HG02938 (cell line): ENCODE data around the gene MBNL2.

Experiments
- ATAC-seq: cut with Tn5 transposase; IDR thresholded peaks from one replicate; pipeline ENCODE4 v1.9.1; 2021; ENCODE audit warnings: mild to moderate bottlenecking, moderate library complexity; ENCODE audit not compliant: unreplicated experiment

MBNL2 gene, protein sequence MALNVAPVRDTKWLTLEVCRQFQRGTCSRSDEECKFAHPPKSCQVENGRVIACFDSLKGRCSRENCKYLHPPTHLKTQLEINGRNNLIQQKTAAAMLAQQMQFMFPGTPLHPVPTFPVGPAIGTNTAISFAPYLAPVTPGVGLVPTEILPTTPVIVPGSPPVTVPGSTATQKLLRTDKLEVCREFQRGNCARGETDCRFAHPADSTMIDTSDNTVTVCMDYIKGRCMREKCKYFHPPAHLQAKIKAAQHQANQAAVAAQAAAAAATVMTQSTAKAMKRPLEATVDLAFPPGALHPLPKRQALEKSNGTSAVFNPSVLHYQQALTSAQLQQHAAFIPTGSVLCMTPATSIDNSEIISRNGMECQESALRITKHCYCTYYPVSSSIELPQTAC

DNA sequence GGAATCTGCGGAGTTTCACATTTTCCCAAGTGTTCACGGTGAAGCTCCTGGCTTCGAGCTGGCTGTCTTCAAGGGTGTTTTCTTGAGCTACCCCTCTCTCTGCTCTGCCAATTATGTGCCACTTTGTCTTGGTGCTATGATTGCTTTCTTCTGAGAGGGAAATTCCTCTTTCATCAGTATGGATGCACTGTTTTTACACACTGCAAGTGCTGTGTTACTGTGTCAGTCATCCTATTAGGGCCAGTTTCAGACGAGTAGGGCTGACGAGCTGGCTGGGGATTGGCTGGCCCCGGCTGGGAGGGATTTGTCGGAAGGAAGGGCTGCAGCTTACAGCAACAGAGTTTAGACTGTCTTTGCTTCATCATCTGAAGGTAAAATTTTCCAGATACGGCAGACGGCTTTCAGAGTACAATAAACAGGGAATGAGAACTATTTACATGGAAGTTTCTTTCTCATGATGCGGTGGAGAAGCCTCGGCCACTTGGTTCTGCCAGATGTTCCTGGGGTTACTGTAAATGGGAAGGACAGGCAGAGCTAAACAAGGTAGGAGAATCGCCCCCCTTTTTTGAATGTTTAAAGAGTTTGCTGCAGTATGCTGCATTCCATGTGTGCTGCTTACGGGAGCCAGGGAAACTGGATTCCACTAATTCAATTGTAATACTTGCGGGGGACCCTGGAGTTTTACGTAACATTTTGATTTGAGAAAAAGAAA lies at the start of gene MBNL2:
MBNL2 (plus strand) TSS at position 345 of the 712 bp plus-strand sequence. CDS start 53,903 bp downstream, outside the sequence.
- ATAC-seq = peak; percentile 96

DNA sequence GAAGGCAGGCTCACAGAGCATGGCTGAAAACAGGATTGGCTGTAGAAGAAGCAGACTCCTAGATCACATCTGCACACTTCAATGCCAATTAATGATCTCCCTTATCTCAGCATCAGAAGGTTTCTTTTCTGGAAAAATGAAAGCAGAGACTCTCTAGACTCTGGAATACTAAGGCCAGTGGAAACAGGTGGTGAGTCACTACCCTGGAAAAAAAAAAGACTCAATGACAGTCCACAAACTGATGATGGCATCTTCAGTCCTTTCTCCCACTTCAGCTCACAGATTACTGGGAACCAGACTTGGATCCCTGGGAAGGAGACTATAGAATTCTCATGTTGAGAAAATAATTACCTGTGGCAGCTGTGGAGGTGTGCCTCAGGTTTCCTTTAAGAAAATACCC lies 47.5 kb upstream of the MBNL2 start:
- no peak for ATAC-seq

DNA sequence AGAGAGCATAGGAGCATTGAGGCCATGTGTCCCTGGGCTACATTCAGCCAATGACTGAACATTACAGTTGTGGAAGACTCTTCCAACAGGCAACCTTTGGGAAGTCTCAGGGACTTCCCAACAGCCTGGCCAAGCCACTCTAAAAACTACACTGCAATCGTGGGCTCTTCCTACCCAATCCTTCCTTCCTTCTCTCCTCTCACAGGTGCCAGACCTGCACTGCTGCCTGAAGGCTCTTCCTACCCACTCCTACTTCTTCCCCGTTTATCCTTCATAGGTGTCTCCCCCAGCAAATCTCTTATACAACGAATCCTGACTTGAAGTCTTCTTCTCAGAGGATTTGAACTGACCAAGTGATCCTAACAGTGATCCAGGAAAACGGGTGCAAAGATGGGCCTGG lies 47.1 kb upstream of the MBNL2 start:
- no peak for ATAC-seq

DNA sequence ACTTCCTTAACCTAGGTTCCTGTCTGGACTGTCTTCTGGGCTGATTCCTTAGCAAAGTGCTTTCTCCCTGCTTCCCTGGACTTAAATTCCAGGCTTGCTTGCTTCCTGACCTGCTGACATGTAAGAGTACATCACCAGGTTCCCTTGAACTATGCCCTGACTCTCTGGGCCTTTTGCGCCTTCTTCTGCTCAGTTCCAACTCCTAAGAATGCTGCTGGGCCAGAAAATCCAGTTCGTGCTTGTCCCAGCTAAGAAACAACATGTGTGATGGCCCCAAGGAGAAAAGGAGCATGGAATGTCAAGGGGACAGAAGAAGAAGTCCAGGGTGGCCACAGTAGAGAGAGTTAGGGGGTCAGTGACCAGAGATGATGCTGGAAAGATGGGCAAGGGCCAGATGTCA lies 42.6 kb upstream of the MBNL2 start:
- ATAC-seq = no peak

DNA sequence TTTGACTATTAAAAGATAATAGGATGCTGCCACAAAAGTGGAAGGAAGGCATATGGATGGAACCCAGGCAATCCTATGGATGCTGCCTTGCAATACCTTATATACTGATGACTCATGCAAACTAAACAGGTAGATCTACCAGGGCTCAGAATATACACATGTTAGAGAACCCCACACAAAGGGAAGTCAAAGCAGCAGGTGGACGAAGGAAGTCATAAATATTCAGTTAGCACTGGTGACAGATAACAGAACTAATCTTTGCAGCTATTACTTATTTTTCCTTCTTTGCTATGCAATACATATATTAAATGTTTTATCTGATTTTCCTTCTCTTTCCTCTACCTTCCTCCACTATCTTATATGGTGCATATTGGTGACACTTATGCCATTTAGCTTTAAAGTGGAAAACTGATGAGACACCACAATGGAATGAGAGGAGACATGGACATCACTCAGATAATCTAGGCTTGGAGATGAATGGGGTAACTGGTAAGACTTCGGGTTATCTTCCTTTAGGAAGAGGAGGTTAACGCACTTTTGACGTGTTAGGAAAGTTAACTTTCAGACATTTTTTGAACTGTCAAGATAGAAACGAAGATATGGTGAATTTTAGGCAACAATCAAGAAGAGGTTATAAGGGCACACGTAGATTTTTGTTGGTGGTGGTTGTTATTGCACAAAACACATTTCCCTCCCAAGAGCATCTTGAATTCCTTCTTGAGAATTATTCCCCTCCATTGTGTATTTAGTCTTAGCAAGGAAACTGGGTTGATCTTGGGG lies 39.8 kb upstream of the MBNL2 start:
- ATAC-seq = no peak

DNA sequence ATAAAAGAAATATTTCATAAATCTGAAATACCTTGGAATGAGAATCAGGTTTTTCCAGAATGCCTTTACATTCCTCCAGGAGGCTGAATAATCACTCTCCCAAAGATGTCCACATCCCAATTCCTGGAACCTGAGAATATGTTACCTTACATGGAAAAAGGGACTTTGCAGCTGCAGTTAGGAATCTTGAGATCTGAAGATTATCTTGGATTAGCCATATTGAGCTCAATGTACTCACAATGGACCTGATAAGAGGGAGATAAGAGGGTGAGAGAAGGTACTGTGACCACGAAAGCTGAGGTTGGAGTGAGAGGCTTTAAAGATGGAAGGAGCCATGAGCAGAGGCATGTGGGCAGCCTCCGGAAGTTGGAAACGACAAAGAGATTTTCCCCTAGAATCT lies 36.8 kb upstream of the MBNL2 start:
- no peak for ATAC-seq

DNA sequence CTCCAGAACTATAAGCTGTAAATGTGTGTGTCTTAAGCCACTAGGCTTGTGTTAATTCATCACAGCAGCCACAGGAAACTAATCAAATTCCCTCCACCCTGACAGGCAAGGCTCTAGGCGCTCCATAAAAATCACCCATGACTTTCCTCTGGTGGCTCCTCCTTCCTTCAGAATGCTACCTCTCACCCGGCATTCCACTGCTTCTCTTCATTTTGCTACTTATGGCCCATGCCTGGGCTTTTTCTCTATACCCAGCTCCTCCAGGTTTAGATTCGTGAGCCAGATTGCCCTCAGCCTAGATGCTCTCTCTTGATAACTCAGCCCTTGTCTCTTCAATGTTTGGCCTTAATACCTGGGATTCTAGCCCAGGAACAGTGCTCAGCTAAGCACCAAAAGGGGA lies 36.4 kb upstream of the MBNL2 start:
- no peak for ATAC-seq

DNA sequence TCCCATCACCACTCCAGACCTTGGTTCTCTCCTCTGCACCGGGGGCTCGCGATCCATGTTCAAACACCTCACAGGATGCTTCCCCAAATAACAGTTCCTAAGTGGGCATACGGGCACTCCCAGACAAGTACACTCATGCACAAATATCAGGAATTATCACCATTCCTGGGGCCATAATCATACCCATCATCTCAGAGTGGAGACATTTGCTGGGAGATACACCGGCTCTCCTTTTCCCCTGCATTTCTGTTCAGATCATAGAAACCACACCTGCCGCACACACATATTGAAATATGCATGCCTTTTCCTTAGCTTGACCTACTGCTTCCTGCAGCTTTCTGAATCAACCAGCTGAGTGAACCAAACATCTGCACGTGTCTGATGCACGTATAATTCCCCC lies 33.9 kb upstream of the MBNL2 start:
- ATAC-seq = no peak

DNA sequence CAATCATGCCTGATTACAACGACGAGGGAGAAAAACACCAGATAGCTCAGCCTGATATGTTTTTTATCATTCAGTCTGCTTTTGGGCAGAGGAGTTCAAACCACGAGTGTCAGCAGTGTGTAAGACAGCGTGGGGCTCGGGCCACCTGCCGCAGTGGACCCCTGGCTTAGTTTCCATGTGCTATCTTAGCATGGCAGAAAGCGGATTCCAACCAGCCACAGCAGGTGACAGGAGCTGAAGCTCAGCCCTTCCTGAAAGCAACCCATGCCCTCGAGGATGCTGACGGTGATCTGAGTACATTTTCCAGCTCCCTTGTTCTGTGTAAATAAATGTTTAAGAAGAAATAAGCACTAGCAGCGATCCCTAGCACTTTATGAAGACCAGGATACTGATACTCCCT lies 32.2 kb upstream of the MBNL2 start:
- ATAC-seq = no peak

DNA sequence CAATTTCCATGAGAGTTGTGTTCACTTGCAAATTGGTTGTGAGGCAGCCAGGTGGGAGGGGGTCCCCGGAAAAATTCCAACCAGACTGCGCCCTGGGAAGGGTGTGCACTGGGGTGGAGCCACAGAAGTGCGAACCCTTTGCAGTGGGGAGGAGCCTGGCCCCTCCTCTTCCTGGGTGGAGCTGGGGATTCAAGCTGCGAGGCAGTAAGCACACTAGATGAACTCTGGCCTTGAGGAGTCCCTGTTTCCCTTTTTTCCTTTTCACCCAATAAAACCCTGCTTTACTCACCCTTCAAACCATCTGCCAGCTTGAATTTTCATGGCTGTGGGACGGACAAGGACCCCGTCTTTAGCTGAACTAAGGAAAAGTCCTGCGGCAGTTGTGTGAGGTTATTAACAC lies 31.0 kb upstream of the MBNL2 start:
- ATAC-seq = no peak

DNA sequence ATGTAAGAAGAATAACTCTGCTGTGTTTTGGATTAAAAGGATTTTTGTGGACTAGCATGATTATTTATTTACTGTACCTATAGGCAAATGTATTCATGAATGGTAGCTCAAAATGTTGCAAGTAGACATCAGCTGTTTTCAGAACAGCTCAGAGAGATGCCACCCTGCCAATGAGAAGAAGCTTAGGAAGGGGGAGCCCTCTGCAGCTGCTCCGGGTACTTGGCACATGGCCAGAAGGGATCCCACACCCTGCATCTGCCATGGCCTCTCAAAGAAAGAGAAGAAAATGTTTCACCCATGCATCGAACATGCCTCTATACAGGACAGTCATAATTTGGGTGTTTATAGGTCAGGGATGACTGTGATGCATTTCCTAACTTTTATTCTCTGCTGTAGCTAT lies 30.5 kb upstream of the MBNL2 start:
- no peak for ATAC-seq

DNA sequence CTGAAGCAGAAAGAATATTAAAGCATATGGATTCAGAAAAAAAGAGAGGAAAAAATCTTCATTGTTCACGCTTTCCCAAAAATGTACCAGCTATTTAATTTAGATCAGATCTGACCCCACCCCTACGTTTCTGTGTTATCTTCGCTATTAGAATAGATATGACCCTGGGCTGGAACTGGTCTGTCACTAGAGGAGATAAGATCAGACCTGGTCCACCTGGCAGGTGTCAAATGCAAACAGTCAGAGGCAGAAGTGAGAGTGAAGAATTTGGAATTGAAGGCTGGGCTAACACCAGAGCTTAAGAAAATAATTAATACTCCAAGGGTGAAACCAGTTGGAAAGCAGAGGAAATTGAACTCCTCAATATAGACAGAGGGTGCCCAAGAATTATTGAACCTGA lies 30.0 kb upstream of the MBNL2 start:
- ATAC-seq = no peak

DNA sequence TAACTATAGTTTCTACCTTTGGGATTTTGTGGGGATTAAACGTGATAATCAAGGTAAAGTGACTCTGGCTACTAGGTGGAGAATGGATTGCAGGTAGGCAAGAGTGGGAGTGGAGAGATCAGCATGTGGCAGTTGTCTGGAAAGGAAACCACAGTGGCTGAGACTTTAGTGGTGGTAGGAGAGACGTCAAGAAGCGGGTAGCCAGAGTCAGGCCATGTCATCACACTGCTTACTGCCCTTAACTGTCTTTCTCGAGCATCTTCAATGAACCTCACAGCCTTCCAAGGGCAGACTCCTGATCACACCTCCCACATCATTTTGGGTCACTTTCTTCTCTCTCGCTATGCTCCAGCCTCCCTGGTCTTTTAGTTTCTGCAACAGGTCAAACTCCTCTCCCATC lies 28.6 kb upstream of the MBNL2 start:
- ATAC-seq = no peak

DNA sequence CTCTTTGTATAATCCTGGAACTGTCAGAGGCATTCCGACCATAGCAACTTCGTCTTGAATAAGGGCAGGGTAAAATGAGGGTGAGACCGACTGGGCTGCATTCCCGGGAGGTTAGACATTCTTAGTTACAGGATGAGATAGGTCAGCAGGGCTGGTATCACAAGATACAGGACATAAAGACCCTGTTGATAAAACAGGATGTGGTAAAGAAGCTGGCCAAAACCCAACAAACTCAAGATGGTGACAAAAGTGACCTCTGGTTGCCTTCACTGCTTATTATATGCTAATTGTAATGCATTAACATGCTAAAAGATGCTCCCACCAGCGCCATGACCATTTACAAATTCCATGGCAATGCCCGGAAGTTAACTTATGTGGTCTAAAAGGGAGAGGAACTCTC lies 27.7 kb upstream of the MBNL2 start:
- no peak for ATAC-seq

DNA sequence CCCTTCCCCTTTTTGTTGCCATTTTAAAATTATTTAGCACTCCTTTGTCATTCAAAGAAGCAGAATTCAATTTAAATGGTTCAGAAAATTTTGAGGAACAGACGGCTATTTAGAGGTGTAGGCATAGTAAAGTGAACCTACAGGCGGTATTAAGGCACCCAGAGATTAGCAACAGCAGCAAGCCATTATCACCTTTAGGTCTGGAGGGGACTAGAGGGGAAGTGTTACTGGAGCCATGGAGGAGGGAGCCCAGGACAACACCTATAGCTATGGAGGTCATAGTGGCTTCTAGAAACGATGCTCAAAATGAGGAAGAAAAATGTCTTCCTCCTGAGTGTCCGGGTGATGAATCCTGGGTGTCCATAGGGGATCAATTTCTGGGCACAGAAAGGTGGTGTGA lies 25.8 kb upstream of the MBNL2 start:
- ATAC-seq = no peak

DNA sequence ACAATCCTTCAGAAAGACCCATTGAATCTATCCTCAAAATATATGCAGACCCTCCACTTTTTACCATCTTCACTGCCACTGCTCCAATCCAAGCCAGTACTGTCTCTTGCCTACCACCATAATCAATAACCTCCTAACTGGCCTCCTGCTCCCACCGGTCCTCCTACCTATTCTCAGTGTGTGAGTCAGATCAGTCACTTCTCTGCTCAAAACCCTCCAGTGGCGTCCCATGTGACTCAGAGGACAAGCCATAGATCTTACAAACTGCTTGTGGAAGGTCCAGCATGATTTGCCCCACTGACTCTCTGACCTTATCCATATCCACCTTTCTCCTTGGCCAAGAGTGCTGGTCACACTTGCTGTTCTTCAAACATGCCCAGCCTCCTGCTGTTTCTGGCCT lies 23.4 kb upstream of the MBNL2 start:
- ATAC-seq = no peak

DNA sequence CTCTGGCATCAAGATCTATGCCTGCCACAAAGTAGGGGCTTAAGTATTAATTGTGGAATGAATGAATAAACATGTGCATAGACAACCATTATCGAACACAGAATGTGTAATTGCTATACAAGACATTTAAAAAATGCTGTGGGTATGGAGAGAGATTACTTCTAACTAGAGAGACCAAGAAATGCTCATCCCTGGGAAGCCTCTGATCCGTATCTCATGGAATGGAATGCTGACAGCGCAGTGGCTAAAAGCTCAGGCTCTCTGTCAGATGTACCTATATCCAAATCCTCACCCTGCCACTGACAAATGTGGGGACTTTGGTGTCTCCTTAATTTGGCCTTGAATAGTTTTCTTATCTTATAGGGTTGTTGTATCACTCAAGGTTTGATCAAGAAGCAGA lies 22.7 kb upstream of the MBNL2 start:
- no peak for ATAC-seq

DNA sequence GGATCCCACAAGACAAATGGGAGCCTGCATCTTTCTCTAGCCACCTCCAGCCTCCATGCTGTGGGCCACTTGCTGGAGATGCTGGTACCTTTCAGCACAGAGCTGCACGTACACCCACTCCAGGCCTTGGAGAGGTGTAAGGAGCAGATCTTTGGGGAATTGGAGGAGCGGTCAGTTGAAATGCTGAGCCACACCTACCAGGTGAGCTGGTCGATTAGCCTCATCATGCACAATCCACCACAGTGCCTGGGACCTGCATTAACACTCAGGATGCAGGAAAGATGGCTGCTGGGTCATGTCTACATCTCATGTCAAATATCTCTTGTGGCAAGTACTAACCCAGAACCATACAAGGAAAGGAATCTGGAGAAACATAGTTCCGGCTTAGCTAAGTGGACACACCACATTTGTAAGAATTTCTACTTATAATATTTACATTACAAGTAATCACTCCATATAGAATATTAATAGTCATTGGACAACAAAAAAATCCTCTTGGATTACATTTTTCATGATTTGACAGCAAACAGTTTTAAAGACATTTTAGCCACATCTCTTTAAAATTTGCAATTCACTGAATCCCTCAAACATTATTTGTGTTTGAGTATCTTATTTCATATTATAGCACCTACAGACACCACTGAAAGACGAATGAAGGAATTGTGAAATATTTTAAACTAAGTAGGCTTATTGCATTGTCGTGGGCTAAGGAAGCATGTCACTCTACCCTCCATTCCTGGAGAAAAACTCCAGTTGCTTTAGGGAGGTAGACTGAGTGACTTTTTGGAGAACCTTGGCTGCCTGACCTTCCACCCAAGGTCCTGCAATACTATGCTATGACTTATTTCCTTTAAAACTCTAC lies 21.8 kb upstream of the MBNL2 start:
- no peak for ATAC-seq

DNA sequence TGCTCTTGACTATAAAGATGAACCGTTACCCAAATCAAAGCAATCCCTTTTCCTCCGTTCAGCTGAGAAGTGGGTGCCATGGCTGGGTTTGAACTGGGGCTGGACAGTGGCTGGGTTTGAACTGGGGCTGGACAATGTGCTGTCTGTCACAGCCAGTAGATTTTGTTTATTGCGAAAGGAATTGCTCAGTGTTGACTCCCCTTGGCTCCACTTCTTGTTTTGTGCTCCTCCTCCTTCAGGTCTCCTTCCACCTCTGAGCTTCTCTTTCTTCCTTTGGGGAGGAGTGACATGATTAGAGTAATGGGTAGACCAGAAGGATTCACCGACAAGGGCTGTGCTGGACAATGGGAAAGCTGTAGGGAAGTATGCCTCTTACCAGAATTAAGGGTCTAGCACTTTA lies 19.4 kb upstream of the MBNL2 start:
- ATAC-seq = no peak

DNA sequence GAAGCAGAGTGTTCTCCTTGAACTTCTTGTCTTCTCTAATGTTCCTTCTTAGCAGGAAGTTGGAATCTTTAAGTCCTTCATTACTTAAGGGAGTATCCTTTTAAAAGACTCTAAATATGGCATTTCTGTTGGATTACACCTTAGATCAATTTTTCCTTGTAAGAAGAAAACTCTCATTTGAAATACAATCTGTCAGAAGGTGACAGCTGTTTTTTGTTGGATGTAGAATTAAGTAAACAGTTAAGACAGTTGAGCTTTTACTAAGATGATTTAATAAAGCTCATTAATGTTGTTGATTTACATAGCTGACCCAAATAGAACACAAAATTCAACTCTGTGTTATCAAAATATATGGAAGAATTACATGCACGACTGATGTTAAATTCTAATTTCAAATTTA lies 16.7 kb upstream of the MBNL2 start:
- ATAC-seq = no peak

DNA sequence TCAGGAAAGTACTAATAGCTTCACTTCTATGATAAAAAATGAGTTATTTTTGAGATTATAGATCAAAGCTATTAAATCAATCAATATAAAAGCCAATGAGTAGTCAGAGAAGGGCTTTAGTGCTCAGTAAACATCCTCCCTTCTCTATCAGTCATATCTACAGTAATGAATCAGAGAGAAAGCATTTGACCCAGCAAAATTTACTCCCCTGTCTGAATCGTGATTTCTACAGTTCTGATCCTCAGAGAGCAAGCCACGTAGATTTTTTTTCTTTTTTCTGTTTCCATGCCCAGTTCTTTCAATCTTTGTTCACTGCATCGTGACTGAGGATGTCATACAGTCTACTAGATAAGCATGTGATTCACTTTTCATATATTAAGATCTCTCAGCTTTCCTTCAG lies 16.2 kb upstream of the MBNL2 start:
- no peak for ATAC-seq
